Upper lobe of left lung (tissue), 6 donors: ENCODE measurements around the gene HHAT. TPM values are rescaled to one million over a fixed set of nuclear protein-coding genes. Genes with fewer than 3 reads are reported as not detected.
A peak's percentile ranks its signal among the peaks of the same experiment; 100 is the strongest.

ENCODE experiments used
- ATAC-seq, 2 donors: fragments of 200-7000 bp; cut with Tn5 transposase; one replicate each; pipeline ENCODE4 v1.9.1; 2022; ENCODE audit warnings: mild to moderate bottlenecking in 2 of 2, moderate library complexity in 2 of 2; ENCODE audit not compliant: low FRiP score in 2 of 2
- DNase-seq, 2 donors: peaks; one replicate each; pipeline ENCODE4 v3.0.0-alpha.2; 2019 to 2020
- H3K27ac ChIP-seq, 4 donors: fragments of 200-600 bp; sonication (generic); one replicate each; pipeline ENCODE4 v1.5.1; 2016 to 2019
- H3K27me3 ChIP-seq, 4 donors: fragments of 200-600 bp; sonication (generic); one replicate each; pipeline ENCODE4 v1.5.1; 2017 to 2019
- H3K36me3 ChIP-seq, 4 donors: fragments of 200-600 bp; sonication (generic); one replicate each; pipeline ENCODE4 v1.5.1; 2016 to 2019
- H3K4me1 ChIP-seq, 4 donors: fragments of 200-600 bp; sonication (generic); one replicate each; pipeline ENCODE4 v1.5.1; 2018 to 2019
- H3K4me3 ChIP-seq, 4 donors: fragments of 200-600 bp; sonication (generic); one replicate each; pipeline ENCODE4 v1.5.1; 2017 to 2019; ENCODE audit warnings: mild to moderate bottlenecking in 2 of 4, moderate library complexity in 1 of 4
- H3K9me3 ChIP-seq, 4 donors: fragments of 200-600 bp; sonication (generic); one replicate each; pipeline ENCODE4 v1.5.1; 2018 to 2019
- CTCF ChIP-seq, 6 experiments: fragments of 450-650 bp in 4 of 6; fragments of 200-600 bp in 2 of 6; sonication (generic) in 2 of 6; IDR thresholded peaks; one replicate each; pipeline ENCODE4 v1.5.1; 2016 to 2019; ENCODE audit warnings: antibody characterized with exemption in 6 of 6
- EP300 ChIP-seq, 4 donors: sonication (generic); formaldehyde crosslinking; IDR thresholded peaks; one replicate each; pipeline ENCODE4 v1.5.1; 2017; ENCODE audit warnings: antibody characterized with exemption in 4 of 4, control low read depth in 2 of 4
- POLR2A ChIP-seq, 4 donors: fragments of 450-650 bp; IDR thresholded peaks; one replicate each; pipeline ENCODE4 v1.5.1; 2016 to 2017; ENCODE audit warnings: antibody characterized with exemption in 4 of 4, mild to moderate bottlenecking in 2 of 4
- POLR2AphosphoS5 ChIP-seq, 2 donors: sonication (generic); formaldehyde crosslinking; IDR thresholded peaks; one replicate each; pipeline ENCODE4 v1.5.1; 2017; ENCODE audit warnings: antibody characterized with exemption in 2 of 2
- WGBS, 2 donors: methylation state at CpG; one replicate each; pipeline ENCODE4 v1.1.5; 2017 to 2018; 5-methylcytosine and 5-hydroxymethylcytosine counted together
- total RNA-seq, 6 donors: library from RNA; depleted of rRNA in 4 of 6; stranded (reverse); fragments of >200 nt in 4 of 6; gene quantifications; one replicate each; pipeline versions ENCODE4 v1.1.0 to v1.2.1, GENCODE V29; 2016 to 2021
- donor health status: DM: no; HTN: no; CAD: no; lungs with moderate emphysema.
- donor health status: DM: no; HTN: yes; CAD: no; lungs with severe emphysema.

HHAT gene
- total RNA-seq, 6 donors from 2014 or later: 4.6 to 8.1 (median 5.7) TPM

GRCh38 chr1:210296682-210297081 is 32.0 kb upstream of the HHAT start:
- DNase-seq: no peak
- no peaks in the 10 kb centered on the region for H3K27me3 ChIP-seq
- H3K4me1 ChIP-seq: peaks cover 23 to 39% (median 33%) of the 10 kb centered on the region in 4 donors
- H3K9me3 ChIP-seq: no peaks in the 10 kb centered on the region
- ATAC-seq: no peak
- WGBS, 2 donors: 95 to 100% methylated on average over 3 of the region's 3 CpGs
- no peak overlapping the region for H3K27ac ChIP-seq
- no peaks in the 10 kb centered on the region for H3K36me3 ChIP-seq
- no peak overlapping the region for H3K4me3 ChIP-seq
- TF ChIP-seq CTCF (IDR thresholded peaks at IDR 0.05) (no peak), POLR2A (IDR thresholded peaks at IDR 0.05) (no peak), POLR2AphosphoS5 (IDR thresholded peaks at IDR 0.05) (no peak), EP300 (IDR thresholded peaks at IDR 0.05) (no peak)

GRCh38 chr1:210298296-210298695 is 30.4 kb upstream of the HHAT start:
- no peak for TF ChIP-seq EP300 (IDR thresholded peaks at IDR 0.05)
- TF ChIP-seq POLR2AphosphoS5 (IDR thresholded peaks at IDR 0.05): no peak
- TF ChIP-seq CTCF (IDR thresholded peaks at IDR 0.05): no peak
- TF ChIP-seq POLR2A (IDR thresholded peaks at IDR 0.05): no peak
- no peak overlapping the region for H3K4me3 ChIP-seq
- H3K27me3 ChIP-seq: no peaks in the 10 kb centered on the region
- ATAC-seq (no peak), DNase-seq (no peak)
- peaks cover 16 to 26% (median 22%) of the 10 kb centered on the region in 4 donors for H3K4me1 ChIP-seq
- no peaks in the 10 kb centered on the region for H3K36me3 ChIP-seq
- no peak overlapping the region for H3K27ac ChIP-seq
- no peaks in the 10 kb centered on the region for H3K9me3 ChIP-seq
- WGBS, 2 donors: 86 to 88% methylated on average over 7 of the region's 7 CpGs

GRCh38 chr1:210298936-210299335 is 29.8 kb upstream of the HHAT start:
- H3K27me3 ChIP-seq: no peaks in the 10 kb centered on the region
- no peak overlapping the region for H3K27ac ChIP-seq
- DNase-seq (no peak), ATAC-seq (no peak)
- no peaks in the 10 kb centered on the region for H3K9me3 ChIP-seq
- no peaks in the 10 kb centered on the region for H3K36me3 ChIP-seq
- TF ChIP-seq CTCF (IDR thresholded peaks at IDR 0.05) (no peak), EP300 (IDR thresholded peaks at IDR 0.05) (no peak), POLR2A (IDR thresholded peaks at IDR 0.05) (no peak), POLR2AphosphoS5 (IDR thresholded peaks at IDR 0.05) (no peak)
- H3K4me3 ChIP-seq: no peak overlapping the region
- peaks cover 13 to 25% (median 18%) of the 10 kb centered on the region in 4 donors for H3K4me1 ChIP-seq

GRCh38 chr1:210299501-210299900 is 29.2 kb upstream of the HHAT start:
- H3K9me3 ChIP-seq: no peaks in the 10 kb centered on the region
- H3K4me3 ChIP-seq: no peak overlapping the region
- no peaks in the 10 kb centered on the region for H3K27me3 ChIP-seq
- ATAC-seq (no peak), DNase-seq (no peak)
- peaks cover 11 to 22% (median 16%) of the 10 kb centered on the region in 4 donors for H3K4me1 ChIP-seq
- H3K27ac ChIP-seq: no peak overlapping the region
- WGBS, 2 donors: 29 to 33% methylated on average over 5 of the region's 5 CpGs
- TF ChIP-seq POLR2AphosphoS5 (IDR thresholded peaks at IDR 0.05) (no peak), EP300 (IDR thresholded peaks at IDR 0.05) (no peak), POLR2A (IDR thresholded peaks at IDR 0.05) (no peak), CTCF (IDR thresholded peaks at IDR 0.05) (no peak)
- H3K36me3 ChIP-seq: no peaks in the 10 kb centered on the region

- Histone ChIP-seq H3K9me3 (no peaks in the 10 kb centered on the region), H3K27me3 (no peaks in the 10 kb centered on the region), H3K4me1 (peaks cover 2 to 13% (median 8%) of the 10 kb centered on the region in 4 donors), H3K36me3 (no peaks in the 10 kb centered on the region), H3K4me3 (no peak overlapping the region), H3K27ac (peak overlapping the region in 1 of 4 donors; percentile 42)
- TF ChIP-seq CTCF (IDR thresholded peaks at IDR 0.05) (no peak), POLR2A (IDR thresholded peaks at IDR 0.05) (no peak), EP300 (IDR thresholded peaks at IDR 0.05) (no peak), POLR2AphosphoS5 (IDR thresholded peaks at IDR 0.05) (no peak)
- ATAC-seq: no peak
- WGBS, 2 donors: 48 to 51% methylated on average over 5 of the region's 5 CpGs
- no peak for DNase-seq
These were observed 27.6 kb upstream of the HHAT start for GRCh38 chr1:210300923-210301614.
